ENCODE data around the gene RPL3.

The RPL3 gene

DNA sequence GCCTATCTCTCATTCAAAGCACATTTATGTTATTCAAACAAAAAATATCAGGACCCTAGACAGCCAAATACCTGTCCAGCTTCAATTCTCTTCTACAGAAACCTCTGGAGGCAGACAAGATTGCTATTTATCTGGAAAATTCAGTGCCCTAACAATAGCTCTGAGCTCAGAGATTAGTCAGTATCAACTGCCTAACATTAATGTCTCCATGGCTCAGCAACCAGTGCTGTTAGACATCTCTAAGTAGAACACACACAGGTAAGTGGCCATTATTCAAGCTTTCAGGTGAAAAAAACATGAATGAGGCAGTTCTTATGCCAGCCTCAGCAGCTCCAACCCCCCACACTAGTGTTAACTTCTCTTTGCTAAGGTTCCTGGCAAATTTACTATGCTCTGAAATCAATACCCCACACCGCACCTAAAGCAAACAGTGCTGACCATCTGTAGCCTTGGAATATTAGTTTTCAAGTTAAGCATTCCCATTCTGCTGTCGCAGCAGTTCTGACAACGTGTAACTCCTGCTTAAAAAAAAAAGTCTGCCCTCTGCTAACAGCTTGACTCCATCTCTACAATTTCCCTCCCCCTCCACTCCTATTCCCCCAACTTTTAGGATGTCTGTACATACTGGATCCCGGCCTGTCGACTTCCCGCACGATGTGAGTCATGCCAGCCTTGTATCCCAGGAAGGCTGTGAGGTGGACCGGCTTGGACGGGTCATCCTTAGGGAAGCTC, 1.5 kb downstream of the RPL3 start:
- peaks cover 12% of the 10 kb centered on the region for H3K4me1 ChIP-seq

DNA sequence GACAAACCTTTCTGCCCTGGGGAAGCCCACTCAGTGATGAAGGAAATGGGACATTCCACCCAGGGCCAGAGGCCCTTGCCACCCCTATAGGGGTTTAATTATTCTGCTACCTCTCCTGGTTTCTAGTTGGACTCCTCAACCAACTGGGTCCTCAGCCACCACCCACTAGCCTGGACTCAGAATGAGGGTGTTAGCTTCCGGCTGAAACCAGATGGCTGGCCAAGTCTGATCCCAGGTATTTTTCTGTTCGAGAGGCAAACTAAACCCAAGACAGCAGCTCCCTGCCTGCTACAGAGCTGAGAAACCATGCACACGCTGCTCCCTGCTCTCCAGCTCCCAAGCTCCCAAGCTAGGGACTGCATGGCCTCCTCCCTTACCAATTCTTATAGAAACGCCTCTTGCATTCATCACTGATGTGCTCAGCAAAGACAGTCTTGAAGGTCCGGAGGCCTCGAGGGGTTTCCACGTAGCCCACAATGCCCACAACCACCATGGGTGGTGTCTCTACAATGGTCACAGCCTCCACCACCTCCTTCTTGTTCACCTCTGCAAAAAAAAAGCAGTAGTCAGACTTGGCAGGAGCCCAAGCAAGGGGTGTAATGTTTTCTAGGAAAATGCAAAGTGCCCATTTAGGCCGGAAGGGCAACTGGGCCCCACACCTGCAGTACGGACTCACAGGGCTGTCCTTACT, 2.2 kb downstream of the RPL3 start:
- Histone ChIP-seq H3K4me1 (peaks cover 12% of the 10 kb centered on the region), H3K9me3 (no peaks in the 10 kb centered on the region), H3K27me3 (ENCODE audit: low read depth) (no peaks in the 10 kb centered on the region), H3K4me3 (peak overlapping the region; percentile 91), H3K36me3 (replicated peaks) (peaks cover 71% of the 10 kb centered on the region)
- peak in 1 of 2 experiments; percentile 50 for DNase-seq (ENCODE audit: low spot score in 2 of 2)
- in situ Hi-C loops (cut with MboI; ENCODE audit: low sequenced_read_pairs): no loop called here

More for the DNA sequence above, 1.5 kb downstream of the RPL3 start:
- Histone ChIP-seq H3K27me3 (ENCODE audit: low read depth) (no peaks in the 10 kb centered on the region), H3K9me3 (no peaks in the 10 kb centered on the region), H3K4me3 (peak overlapping the region; percentile 91), H3K36me3 (replicated peaks) (peaks cover 64% of the 10 kb centered on the region)
- peak in 1 of 2 experiments; percentile 30 for DNase-seq (ENCODE audit: low spot score in 2 of 2)
- in situ Hi-C loops (cut with MboI; ENCODE audit: low sequenced_read_pairs): no loop called here

DNA sequence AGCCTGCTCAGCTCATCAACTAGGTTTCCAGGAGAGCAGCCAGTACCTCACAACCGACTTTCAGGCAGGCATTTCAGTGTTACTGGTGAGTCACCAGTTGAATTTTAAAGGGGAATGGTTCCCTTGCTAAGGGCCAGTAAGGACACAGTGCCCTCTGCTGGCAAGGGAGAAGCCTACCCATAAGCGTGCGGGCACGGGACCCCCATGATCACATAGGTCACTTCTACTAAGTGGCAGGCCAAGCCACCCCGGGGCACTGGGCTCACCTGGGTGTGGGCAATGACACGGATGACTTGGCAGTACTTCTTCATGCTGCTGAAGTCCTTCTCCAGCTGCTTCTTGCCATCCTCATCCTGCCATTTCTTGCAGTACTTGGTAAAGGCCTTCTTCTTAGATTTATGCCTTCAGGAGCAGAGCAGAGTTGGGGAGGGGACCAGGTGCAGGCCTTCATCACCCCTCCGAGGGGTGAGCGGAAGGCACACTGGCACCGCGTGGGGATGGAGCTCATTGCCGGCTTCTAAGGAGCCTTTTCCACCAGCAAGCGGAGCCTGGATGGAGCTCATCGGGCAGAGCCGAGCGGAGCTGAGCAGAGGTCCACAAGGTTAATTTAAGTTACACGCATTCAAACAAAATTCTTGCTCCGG, 2.9 kb downstream of the RPL3 start:
- H3K36me3 ChIP-seq (replicated peaks): peaks cover 78% of the 10 kb centered on the region

DNA sequence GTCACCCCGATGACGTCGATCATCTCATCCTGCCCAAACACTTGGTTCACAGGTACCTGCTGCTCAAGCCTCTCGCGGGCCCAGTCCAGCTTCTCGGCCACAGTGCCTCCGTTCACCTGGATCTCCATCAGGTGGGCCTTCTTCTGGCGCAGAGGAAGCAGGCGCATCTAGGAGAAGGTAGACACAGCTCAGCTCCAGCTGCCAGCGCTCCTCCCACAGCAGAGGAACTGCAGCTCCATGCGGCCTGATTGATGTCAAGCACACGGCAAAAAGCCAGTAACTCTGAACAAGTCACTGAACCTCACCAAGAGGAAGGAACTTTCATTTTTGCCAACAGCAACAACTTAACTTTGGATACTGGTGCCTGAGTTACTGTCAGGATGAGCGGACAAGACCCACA, 4.0 kb downstream of the RPL3 start:
- Histone ChIP-seq H3K9me3 (no peaks in the 10 kb centered on the region), H3K27me3 (ENCODE audit: low read depth) (no peaks in the 10 kb centered on the region), H3K36me3 (replicated peaks) (peaks cover 81% of the 10 kb centered on the region), H3K4me1 (peaks cover 12% of the 10 kb centered on the region), H3K4me3 (peak overlapping the region; percentile 91; the same call in 1 of the 2 replicates)
- in situ Hi-C loops (cut with MboI; ENCODE audit: low sequenced_read_pairs): no loop called here
- DNase-seq (ENCODE audit: low spot score in 2 of 2): no peak

More for the DNA sequence above, 2.9 kb downstream of the RPL3 start:
- in situ Hi-C loops (cut with MboI; ENCODE audit: low sequenced_read_pairs): no loop called here
- H3K4me3 ChIP-seq: peak overlapping the region; percentile 91
- H3K27me3 ChIP-seq (ENCODE audit: low read depth): no peaks in the 10 kb centered on the region
- H3K9me3 ChIP-seq: no peaks in the 10 kb centered on the region
- peaks cover 12% of the 10 kb centered on the region for H3K4me1 ChIP-seq
- peak; percentile 70 to 86 for DNase-seq (ENCODE audit: low spot score in 2 of 2)

DNA sequence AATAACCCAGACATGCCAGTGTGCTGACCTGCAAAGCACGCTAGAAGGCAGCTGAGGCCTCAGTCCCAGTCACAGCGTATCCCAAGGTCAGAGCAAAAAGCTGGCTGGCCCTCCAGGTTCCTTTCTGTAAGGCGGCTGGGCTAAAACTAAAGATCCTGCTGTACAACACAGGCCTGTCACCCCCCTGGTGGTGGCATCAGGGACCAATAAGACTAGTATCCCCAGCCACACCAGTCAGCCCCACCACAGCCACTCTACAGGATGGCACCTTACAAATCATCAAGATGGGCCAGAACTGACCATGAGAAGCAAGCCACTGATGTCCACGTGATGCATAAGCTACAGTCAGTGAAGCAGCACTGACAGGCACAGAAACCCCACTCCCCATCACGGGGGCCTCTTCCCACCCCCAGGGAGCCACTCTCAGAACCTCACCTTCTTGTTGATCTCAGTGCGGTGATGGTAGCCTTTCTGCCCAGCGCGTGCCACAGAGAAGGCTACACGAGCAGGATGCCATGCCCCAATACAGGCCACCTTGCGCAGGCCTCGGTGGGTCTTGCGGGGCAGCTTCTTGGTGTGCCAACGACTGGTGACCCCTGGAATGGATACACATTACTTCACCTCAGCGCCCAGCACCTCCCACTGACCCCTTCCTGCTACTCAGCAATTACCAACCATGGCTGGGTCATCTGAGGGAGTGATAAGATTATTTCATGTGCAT, 5.0 kb downstream of the RPL3 start:
- DNase-seq (ENCODE audit: low spot score in 2 of 2): peak in 1 of 2 experiments; percentile 55
- Histone ChIP-seq H3K4me1 (peaks cover 12% of the 10 kb centered on the region), H3K4me3 (no peak overlapping the region), H3K9me3 (no peaks in the 10 kb centered on the region), H3K36me3 (replicated peaks) (peaks cover 81% of the 10 kb centered on the region), H3K27me3 (ENCODE audit: low read depth) (no peaks in the 10 kb centered on the region)
- in situ Hi-C loops (cut with MboI; ENCODE audit: low sequenced_read_pairs): loop anchor here (5.0 kb wide), 1 partner anchor 142 kb away; no protein-coding TSS in a partner anchor

DNA sequence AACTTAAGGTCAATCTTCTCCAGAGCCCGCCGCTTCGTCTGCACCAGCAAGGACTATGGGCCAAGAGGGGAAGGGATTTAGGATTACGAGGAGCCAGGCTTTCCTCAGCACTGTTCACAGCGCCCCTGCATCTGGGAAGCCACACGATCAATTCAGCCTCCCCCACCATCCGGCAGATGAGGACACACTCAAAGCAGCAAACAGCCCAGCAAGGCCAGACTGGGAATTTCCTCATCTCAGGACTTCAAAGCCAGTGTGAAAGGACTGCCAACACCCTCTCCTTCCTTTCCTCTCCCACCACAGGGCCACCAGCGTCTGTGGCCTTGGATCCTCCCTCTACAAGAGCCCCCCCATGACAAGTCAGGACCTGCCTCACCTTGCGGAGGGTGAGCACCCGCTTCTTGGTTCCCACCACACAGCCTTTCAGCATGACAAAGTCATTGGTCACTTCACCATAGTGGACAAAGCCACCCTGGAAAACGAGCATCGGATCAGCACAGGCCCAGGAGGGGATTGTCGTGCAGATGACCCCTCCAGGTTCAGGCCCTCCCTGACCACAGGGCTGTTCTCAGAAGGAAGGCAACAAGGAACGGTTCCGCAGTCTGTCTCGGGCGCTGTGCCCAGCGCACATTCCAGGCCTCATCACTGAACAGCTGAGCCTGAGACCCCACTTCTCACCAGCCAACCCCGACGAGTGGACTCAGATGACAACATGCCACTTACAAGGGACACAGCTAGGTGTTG, 6.0 kb downstream of the RPL3 start:
- Histone ChIP-seq H3K4me1 (peaks cover 12% of the 10 kb centered on the region), H3K27me3 (ENCODE audit: low read depth) (no peaks in the 10 kb centered on the region), H3K9me3 (no peaks in the 10 kb centered on the region), H3K36me3 (replicated peaks) (peaks cover 72% of the 10 kb centered on the region), H3K4me3 (no peak overlapping the region)
- in situ Hi-C loops (cut with MboI; ENCODE audit: low sequenced_read_pairs): loop anchor here (5.0 kb wide), 1 partner anchor 141 kb away; no protein-coding TSS in a partner anchor
- DNase-seq (ENCODE audit: low spot score in 2 of 2): peak in 1 of 2 experiments; percentile 33

DNA sequence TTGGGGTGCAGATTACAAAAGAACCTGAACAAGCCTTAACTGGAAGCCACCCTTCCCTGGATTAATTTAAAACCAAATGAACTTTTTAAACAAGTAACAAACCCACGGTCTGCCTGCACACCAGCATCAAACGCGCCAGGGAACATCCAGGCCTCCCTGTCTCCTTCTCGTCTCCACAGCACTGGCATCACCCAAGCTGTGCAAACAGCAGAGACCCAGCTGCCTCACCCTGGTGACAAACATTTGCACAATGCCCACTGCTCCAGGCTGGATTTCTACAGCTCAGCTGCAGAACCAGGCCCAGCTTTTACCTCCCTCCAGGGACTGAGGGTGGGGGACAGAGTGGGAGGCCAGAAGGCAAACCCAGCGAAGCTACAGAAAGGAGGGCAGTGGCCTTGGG, 7.0 kb downstream of the RPL3 start:
- H3K4me3 ChIP-seq: no peak overlapping the region
- in situ Hi-C loops (cut with MboI; ENCODE audit: low sequenced_read_pairs): loop anchor here (5.0 kb wide), 1 partner anchor 140 kb away; no protein-coding TSS in a partner anchor

DNA sequence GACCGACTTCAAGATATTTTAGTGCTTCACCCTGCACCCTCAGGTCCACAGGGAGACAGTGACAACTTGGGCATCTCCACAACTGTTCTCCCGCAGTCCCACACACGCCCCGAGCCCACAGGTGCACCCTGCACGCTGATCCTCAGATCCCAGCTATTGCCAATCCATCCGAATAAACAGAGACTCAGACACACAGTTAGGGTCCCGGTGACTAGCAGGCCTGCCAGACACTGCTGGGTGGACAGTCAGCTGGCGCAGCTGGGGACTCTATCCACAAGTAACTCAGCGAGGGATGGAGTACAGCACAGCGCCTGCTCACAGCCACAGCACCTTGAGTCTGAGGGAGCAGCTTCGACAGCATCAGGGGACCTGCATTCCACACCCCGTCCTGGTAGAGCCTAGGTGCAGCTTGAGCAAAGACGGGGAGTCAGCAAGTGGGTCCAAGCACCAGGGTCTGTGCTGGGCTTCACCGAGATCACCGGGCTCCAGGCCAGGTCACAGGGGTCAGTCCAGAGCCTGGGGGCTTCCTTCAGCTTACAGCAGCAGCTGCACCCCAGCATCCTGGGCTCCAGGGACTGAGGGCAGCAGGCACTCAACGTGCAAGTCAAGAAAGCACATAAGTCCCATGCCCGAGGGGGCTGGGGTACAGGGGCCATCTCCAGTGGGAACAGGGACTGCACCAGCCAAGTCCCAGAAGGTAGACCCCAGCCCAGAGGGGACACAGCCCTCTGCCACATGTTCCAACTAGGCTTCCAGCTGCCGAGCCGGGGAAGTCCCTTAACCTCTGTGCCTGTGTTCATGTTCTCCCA, 7.6 kb downstream of the RPL3 start:
- H3K4me1 ChIP-seq: peaks cover 12% of the 10 kb centered on the region
- peak; percentile 52 to 70 for DNase-seq (ENCODE audit: low spot score in 2 of 2)
- no peaks in the 10 kb centered on the region for H3K27me3 ChIP-seq (ENCODE audit: low read depth)
- in situ Hi-C loops (cut with MboI; ENCODE audit: low sequenced_read_pairs): loop anchor here (5.0 kb wide), 1 partner anchor 139 kb away; no protein-coding TSS in a partner anchor
- H3K9me3 ChIP-seq: no peaks in the 10 kb centered on the region
- H3K4me3 ChIP-seq: no peak overlapping the region
- H3K36me3 ChIP-seq (replicated peaks): peaks cover 56% of the 10 kb centered on the region

More for the DNA sequence above, 7.0 kb downstream of the RPL3 start:
- H3K4me1 ChIP-seq: peaks cover 12% of the 10 kb centered on the region
- H3K9me3 ChIP-seq: no peaks in the 10 kb centered on the region
- peak in 1 of 2 experiments; percentile 45 for DNase-seq (ENCODE audit: low spot score in 2 of 2)
- no peaks in the 10 kb centered on the region for H3K27me3 ChIP-seq (ENCODE audit: low read depth)
- H3K36me3 ChIP-seq (replicated peaks): peaks cover 62% of the 10 kb centered on the region

DNA sequence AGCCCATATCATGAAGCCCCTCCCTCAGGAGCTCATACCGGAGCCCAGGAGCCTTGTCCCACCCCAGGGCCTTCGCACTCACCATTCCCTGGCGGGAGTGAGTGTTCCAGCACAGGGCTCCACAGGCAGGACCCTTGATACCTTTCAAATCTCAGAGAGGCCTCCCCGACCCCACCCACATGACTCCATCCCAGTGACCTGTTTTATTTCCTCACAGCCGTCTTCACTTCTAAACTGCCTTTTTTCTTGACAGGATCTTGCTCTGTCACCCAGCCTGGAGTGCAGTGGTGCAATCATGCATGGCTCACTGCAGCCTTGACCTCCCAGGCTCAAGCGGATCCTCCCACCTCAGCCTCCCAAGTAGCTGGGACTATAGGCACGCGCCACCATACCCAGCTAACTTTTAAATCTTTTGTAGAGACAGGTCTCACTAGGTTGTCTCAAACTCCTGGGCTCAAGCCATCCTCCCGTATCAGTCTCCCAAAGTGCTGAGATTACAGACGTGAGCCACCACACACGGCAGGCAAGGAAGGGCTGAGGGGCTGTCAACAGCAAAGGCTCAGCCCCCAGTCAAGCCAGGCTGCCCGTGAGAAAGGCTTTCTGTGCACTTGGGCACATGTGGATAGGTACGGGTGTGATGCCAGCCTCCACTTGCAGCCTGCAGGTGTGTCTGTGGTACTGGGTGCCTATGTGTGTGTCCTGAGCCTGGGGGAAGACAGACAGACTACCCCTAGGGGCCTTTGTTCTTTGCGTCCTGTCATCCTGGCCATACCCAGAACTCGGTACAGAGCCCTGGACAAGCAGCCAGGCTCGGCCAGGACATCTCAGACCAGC, 9.3 kb downstream of the RPL3 start:
- Histone ChIP-seq H3K9me3 (no peaks in the 10 kb centered on the region), H3K36me3 (replicated peaks) (peaks cover 39% of the 10 kb centered on the region), H3K4me1 (no peaks in the 10 kb centered on the region; the same call in 1 of the 2 replicates), H3K4me3 (no peak overlapping the region), H3K27me3 (ENCODE audit: low read depth) (no peaks in the 10 kb centered on the region)
- peak in 1 of 2 experiments; percentile 42 for DNase-seq (ENCODE audit: low spot score in 2 of 2)
- in situ Hi-C loops (cut with MboI; ENCODE audit: low sequenced_read_pairs): loop anchor here (5.0 kb wide), 1 partner anchor 138 kb away; no protein-coding TSS in a partner anchor

DNA sequence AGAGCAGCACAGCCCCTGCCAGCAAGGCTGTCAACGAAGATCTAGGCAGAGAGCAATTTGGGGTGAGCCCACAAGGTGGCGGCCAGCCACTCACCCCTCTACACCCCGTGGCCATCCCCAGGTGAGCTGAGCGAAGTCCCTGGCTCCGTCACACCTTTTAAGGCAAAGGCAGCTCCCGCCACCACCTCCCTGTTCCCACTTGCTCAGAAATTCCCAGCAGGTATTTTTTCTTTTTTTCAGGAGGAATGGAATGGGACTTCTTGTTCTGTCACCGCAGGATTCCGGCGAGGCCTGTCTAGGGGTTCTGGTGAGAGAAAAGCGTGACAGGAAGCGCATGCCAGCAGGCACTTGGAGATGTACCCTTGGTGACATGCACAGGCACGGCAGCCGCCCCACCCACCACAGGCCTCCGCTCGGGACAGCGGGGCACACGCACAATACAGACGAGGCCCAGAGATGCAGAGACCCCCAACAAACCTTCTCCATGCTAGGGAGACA, 10.0 kb downstream of the RPL3 start:
- Histone ChIP-seq H3K4me1 (no peaks in the 10 kb centered on the region; the same call in 1 of the 2 replicates), H3K27me3 (ENCODE audit: low read depth) (no peaks in the 10 kb centered on the region), H3K36me3 (replicated peaks) (peaks cover 32% of the 10 kb centered on the region), H3K4me3 (no peak overlapping the region), H3K9me3 (no peaks in the 10 kb centered on the region)
- in situ Hi-C loops (cut with MboI; ENCODE audit: low sequenced_read_pairs): no loop called here
- DNase-seq (ENCODE audit: low spot score in 2 of 2): peak in 1 of 2 experiments; percentile 28

DNA sequence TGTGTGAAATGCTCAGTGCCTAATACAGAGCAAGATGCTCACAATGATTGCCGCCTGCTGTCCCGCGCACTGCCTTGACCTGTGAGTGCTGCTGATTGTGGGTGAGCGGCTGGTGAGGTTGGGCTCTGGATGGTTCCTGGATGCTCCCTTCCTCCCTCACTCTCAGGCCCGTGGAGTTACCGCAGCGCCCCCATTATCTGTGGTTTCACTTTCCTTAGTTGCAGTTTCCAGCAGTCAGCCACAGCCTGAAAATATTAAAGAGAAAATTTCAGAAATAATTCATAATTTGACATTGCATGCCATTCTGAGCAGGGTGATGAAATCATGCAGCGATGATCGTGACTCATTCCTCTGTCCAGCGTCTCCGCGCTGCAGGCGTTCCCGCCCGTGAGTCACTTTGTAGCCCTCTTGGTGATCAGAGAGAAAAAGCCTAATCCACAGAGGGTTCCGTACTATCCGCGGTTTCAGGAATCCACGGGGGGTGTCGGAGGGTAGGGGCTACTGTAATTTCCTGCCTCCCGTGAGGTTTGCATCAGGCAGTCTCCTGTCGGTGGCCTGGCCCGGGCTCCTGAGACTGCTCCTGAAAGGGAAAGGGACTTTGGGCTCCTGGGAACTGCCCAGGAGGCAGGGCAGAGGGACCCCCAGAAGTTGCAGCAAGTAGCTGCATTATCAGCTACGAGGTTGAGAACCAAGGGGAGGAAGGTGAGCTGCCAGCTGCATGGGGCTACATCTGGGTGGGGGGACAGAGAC, 10.6 kb downstream of the RPL3 start:
- H3K36me3 ChIP-seq (replicated peaks): peaks cover 26% of the 10 kb centered on the region
- no peak for DNase-seq (ENCODE audit: low spot score in 2 of 2)
- no peak overlapping the region for H3K4me3 ChIP-seq
- no peaks in the 10 kb centered on the region; the same call in 1 of the 2 replicates for H3K4me1 ChIP-seq
- no peaks in the 10 kb centered on the region for H3K9me3 ChIP-seq
- in situ Hi-C loops (cut with MboI; ENCODE audit: low sequenced_read_pairs): no loop called here
- H3K27me3 ChIP-seq (ENCODE audit: low read depth): no peaks in the 10 kb centered on the region
